ENCODE results near the gene CHI3L1.

CHI3L1 gene

DNA sequence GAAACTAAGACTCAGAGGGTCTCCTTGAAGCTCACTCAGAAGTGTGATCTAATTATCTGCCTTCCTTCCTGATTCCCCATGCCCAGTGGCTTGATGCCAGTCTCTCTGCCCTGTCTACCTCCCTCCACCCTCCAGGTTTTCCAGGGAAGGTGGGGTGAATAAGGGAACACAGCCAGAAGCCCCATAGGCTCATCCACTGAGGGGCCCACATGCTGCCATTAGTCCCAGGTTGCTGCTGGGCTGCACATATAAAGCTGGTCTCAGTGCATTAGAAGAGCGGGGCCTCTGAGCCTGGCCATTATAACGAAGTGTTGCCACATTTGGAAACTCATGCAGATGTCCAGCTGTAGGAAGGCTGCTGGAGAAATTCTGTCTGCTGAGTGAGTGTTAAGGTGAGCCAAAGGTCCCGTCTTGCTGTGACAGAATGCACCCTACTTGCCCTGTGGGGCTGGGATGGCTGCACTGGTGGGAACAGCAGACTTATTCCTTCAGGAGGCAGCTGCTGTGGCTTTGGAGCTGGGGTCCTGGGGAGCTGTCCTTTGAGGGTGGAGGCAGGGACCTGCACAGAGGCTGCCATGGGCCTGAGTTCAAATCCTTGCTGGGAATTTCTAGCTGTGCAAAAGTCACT is 56.0 kb downstream of the CHI3L1 start:
- Histone ChIP-seq H3K27me3 (ENCODE audit: insufficient read depth, insufficient read length) (peaks cover 17% of the 10 kb centered on the region), H3K36me3 (ENCODE audit: insufficient read depth, insufficient read length, low read length) (peaks cover 43% of the 10 kb centered on the region), H3K9ac (ENCODE audit: insufficient read length, low read depth) (no peak overlapping the region), H3K4me1 (ENCODE audit: insufficient read depth, insufficient read length) (peaks cover 41% of the 10 kb centered on the region), H3K9me3 (ENCODE audit: insufficient read depth, low read length) (no peaks in the 10 kb centered on the region), H3K4me3 (ENCODE audit: insufficient read length, low read depth) (no peak overlapping the region)
- TF ChIP-seq SUZ12 (IDR thresholded peaks at IDR 0.05; ENCODE audit: extremely low read depth, insufficient read depth, insufficient read length) (no peak), ZNF274 (IDR thresholded peaks at IDR 0.05; ENCODE audit: low read depth, low read length) (no peak), YY1 (IDR thresholded peaks at IDR 0.05; ENCODE audit: insufficient read depth, insufficient read length) (no peak)
- DNase-seq (ENCODE audit: low read depth, low spot score): no peak

DNA sequence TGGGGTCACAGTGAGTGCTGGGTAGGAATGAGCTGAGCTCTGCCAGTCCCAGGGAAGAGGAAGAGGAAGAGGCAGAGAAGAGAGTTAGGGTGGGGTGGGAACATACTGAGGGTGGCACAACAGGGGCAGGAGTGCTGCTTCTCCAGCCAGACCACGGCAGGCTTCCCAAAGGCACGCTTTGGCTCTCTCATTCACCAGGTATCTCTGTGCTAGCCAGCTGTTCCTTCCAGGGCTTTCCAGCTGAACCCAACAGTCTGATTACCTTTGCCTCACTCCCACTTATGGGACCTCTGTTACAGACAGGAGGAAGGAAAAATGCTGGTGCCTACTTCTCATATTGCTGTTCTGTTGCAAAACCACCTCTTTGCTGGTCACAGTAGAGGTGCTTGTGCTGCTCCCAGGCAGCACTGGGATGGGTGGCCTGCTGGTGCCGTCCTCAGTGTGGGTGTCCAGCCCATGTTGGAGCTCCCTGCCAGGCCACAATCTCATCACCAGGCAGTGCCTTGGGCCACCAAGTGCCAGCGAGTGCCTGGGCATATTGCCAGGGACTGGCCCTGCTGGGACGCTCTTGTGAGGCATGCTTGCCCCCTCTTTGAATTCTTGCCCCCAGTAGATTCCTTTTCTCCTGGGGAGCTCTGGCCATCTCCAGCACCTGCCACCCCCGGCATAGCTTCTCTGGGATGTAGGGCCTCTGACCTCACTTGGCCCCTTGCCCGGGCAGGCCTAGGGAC is 56.8 kb downstream of the CHI3L1 start:
- DNase-seq (ENCODE audit: low read depth, low spot score): no peak
- no peak overlapping the region for H3K9ac ChIP-seq (ENCODE audit: insufficient read length, low read depth)
- H3K36me3 ChIP-seq (ENCODE audit: insufficient read depth, insufficient read length, low read length): peaks cover 39% of the 10 kb centered on the region
- TF ChIP-seq SUZ12 (IDR thresholded peaks at IDR 0.05; ENCODE audit: extremely low read depth, insufficient read depth, insufficient read length) (no peak), YY1 (IDR thresholded peaks at IDR 0.05; ENCODE audit: insufficient read depth, insufficient read length) (no peak), ZNF274 (IDR thresholded peaks at IDR 0.05; ENCODE audit: low read depth, low read length) (no peak)
- no peak overlapping the region for H3K4me3 ChIP-seq (ENCODE audit: insufficient read length, low read depth)
- H3K27me3 ChIP-seq (ENCODE audit: insufficient read depth, insufficient read length): peaks cover 18% of the 10 kb centered on the region
- no peaks in the 10 kb centered on the region for H3K9me3 ChIP-seq (ENCODE audit: insufficient read depth, low read length)
- H3K4me1 ChIP-seq (ENCODE audit: insufficient read depth, insufficient read length): peaks cover 42% of the 10 kb centered on the region
